AG04450 (cell line): ENCODE data around the gene BORCS8. TPM values are rescaled to one million over a fixed set of nuclear protein-coding genes. Genes with fewer than 3 reads are reported as not detected.

Source experiments
- CTCF ChIA-PET: fragments of 300-600, 350-600 bp; formaldehyde crosslinking; extraction: SDS; loops from one replicate; lab custom pipeline; 2022; ENCODE audit warnings: antibody characterized with exemption, inconsistent platforms; lab: Charles Lee
- POLR2A ChIA-PET: fragments of 350-600 bp; formaldehyde crosslinking; extraction: SDS; loops from one replicate; lab custom pipeline; 2021; ENCODE audit warnings: antibody characterized with exemption, inconsistent platforms; lab: Yijun Ruan, JAX
- DNase-seq: peaks from one replicate; pipeline ENCODE4 v3.0.0-alpha.2; 2011; ENCODE audit warnings: low read depth, low spot score
- H3K27ac ChIP-seq: one replicate; pipeline ENCODE4 v1.5.1; 2012; ENCODE audit warnings: low read depth, low read length, control low read depth
- H3K27me3 ChIP-seq: one replicate; pipeline ENCODE4 v1.6.0; 2012; ENCODE audit warnings: low read length; ENCODE audit not compliant: control insufficient read depth, insufficient read depth
- H3K4me3 ChIP-seq: 2 replicates; pipeline ENCODE4 v1.5.1; 2011; ENCODE audit warnings: mild to moderate bottlenecking, low read depth, low read length, control low read depth
- H3K9me3 ChIP-seq: 2 replicates; pipeline ENCODE4 v1.5.1; 2012; ENCODE audit warnings: low read length; ENCODE audit not compliant: control insufficient read depth, insufficient read depth
- CTCF ChIP-seq: IDR thresholded peaks from 2 replicates; pipeline ENCODE4 v1.5.1; 2011; ENCODE audit warnings: low read depth, low read length, control low read depth, inconsistent platforms
- polyA plus RNA-seq: library from polyadenylated mRNA; depleted of rRNA; stranded (reverse); fragments of >200 nt; gene quantifications from 2 replicates; pipeline ENCODE4 v1.2.3, GENCODE V29; 2011

BORCS8 gene
- polyA plus RNA-seq, 1 experiment, result 16.6 TPM

- TF ChIP-seq CTCF, result no peak
- DNase-seq, result no peak
- ChIA-PET CTCF (interaction anchor here (0.5 kb wide), 1 partner anchor 413 kb away, joined by 3 read pairs; no protein-coding TSS in a partner anchor), POLR2A (interaction anchor here (0.5 kb wide), 1 partner anchor 65 kb away, joined by 3 read pairs; no protein-coding TSS in a partner anchor)
- Histone ChIP-seq H3K27me3 (peaks cover 13% of the 10 kb centered on the region), H3K9me3 (no peaks in the 10 kb centered on the region), H3K27ac (no peak overlapping the region), H3K4me3 (no peak overlapping the region)
These were observed 35.3 kb upstream of the BORCS8 start for GRCh38 chr19:19227217-19227616.

GRCh38 chr19:19226663-19227062 lies 34.7 kb upstream of the BORCS8 start:
- no peak for DNase-seq
- Histone ChIP-seq H3K27ac (no peak overlapping the region), H3K27me3 (peaks cover 13% of the 10 kb centered on the region), H3K9me3 (no peaks in the 10 kb centered on the region), H3K4me3 (no peak overlapping the region)
- ChIA-PET CTCF (no interaction called here), POLR2A (no interaction called here)
- TF ChIP-seq CTCF, result no peak

GRCh38 chr19:19226204-19226603 lies 34.3 kb upstream of the BORCS8 start:
- POLR2A ChIA-PET, result no interaction called here
- TF ChIP-seq CTCF, result no peak

GRCh38 chr19:19224852-19225494 lies 33.0 kb upstream of the BORCS8 start:
- peak; percentile 4 for DNase-seq
- peak overlapping the region; percentile 25 for H3K4me3 ChIP-seq
- CTCF ChIA-PET, result interaction anchor here (1.0 kb wide), 2 partner anchors 9 to 10 kb away, joined by 3 read pairs; no protein-coding TSS in a partner anchor
- POLR2A ChIA-PET, result no interaction called here
- no peak overlapping the region for H3K27ac ChIP-seq
- peaks cover 9% of the 10 kb centered on the region for H3K27me3 ChIP-seq
- no peaks in the 10 kb centered on the region for H3K9me3 ChIP-seq
- peak; percentile 70 for TF ChIP-seq CTCF

More at GRCh38 chr19:19226204-19226603, 34.3 kb upstream of the BORCS8 start:
- Histone ChIP-seq H3K27me3 (peaks cover 12% of the 10 kb centered on the region), H3K27ac (no peak overlapping the region), H3K4me3 (no peak overlapping the region), H3K9me3 (no peaks in the 10 kb centered on the region)
- CTCF ChIA-PET, result interaction anchor here (1.0 kb wide), 1 partner anchor 8 kb away, joined by 3 read pairs; no protein-coding TSS in a partner anchor
- DNase-seq, result no peak

GRCh38 chr19:19224150-19224851 lies 32.3 kb upstream of the BORCS8 start:
- H3K4me3 ChIP-seq, result no peak overlapping the region
- H3K27ac ChIP-seq, result no peak overlapping the region
- DNase-seq, result no peak
- H3K27me3 ChIP-seq, result peaks cover 9% of the 10 kb centered on the region
- no peak for TF ChIP-seq CTCF
- no peaks in the 10 kb centered on the region for H3K9me3 ChIP-seq
- POLR2A ChIA-PET, result no interaction called here
- CTCF ChIA-PET, result no interaction called here
